SH-SY5Y (cell line): ENCODE measurements around the gene AHRR.

ENCODE experiments used
- GATA2 ChIP-seq: IDR thresholded peaks from 2 replicates; pipeline ENCODE4 v1.6.1; 2011; ENCODE audit warnings: mild to moderate bottlenecking, low read depth, low read length
- GATA3 ChIP-seq: IDR thresholded peaks from 2 replicates; pipeline ENCODE4 v1.6.1; 2011; ENCODE audit warnings: low read depth, mild to moderate bottlenecking, low read length, moderate library complexity

GRCh38 chr5:351921-352245, 30.4 kb downstream of the AHRR start:
- TF ChIP-seq GATA2 (no peak), GATA3 (no peak)
